Medulla oblongata (tissue), 1 donor: ENCODE measurements around the gene RTL1.

Source experiments
- DNase-seq: peaks from one replicate; pipeline ENCODE4 v3.0.0-alpha.2; 2015; ENCODE audit errors: extremely low spot score

The RTL1 gene

DNA sequence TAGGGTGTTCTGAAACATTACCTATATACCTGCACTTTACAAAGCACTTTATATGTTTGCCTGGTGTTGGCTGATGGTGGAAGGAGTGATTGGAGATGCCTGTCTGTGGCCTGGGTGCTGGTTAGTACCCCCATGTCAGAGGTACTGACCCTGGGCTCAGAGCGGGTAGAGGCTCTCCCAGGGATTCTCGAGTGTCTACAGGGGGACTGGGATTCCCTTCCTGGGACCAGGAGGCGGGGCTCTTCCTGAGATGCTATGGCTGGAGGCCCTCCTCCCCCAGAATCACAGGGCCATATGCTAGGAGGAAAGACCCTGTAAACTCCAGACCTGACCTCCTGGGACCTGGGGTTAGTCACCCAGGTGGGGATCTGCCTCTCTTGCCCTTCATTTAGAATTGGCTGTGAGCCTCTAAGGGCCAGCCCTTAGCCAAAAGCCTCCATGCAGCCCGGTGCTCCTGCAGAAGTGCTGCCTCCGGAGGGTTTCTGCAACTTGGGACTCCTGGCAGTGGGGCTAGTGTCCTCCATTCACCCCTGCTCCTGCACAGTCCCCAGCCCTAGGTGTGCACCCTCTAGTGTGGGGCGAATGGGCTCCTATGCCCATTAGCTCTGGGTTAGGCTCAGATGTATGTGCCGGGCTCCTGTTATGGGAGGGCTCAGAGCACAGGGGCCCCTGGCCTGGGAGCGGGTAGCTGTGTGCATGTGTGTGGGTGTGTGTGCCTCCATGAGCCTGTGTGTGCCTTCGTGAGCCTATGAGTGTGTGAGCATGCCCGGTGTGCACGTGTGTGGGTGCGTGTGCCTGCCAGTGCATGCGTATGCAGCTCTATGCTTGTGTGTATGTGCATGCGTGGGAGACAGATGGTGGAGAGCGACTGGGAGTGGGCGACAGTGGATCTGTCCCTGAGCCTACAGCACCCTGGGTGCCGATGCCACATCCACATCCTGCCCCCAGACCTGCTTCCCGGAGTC is 36.6 kb downstream of the RTL1 start:
- no peak for DNase-seq

DNA sequence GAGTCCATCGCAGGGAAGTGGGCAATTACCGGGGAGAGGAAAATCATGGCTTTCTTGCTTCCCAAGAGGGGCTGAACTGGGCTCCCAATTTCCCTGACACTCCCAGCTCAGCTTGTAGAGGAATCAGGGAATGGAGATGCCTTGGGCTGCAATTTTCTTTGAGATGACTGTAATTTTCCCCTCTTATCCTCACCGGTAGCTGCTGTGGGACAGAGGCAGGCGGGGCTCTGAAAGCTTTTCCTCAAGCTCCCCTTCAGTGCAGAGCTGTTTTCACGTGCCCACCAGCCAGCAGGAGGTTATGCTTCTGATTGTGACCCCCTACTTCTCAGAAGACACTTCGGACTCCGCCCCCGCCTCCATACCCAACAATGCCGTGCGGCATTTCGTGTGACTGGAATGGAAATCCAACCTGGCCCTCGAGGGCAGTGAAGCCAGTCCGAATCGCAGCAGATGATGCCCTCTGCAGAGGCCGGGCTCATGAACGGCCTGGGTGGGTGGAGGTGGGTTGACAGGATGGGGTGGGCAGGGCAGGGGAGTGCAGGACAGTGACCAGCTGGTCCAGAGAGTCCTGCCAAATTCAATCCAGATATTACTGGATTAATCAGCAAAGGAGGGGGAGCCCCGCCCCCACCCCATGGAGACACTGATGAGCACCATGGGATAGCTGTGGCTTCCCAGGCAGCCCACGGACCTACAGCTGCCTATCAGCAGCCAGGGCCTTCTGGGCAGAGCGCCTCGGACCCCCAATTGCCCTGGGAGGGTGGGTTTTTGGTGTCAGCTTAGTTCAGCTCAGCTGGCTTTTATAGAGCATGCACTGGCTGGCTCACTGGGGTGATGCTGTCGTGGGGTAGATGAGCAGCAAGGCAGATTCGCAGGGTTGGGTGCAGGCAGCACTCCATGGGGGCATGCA is 37.6 kb downstream of the RTL1 start:
- no peak for DNase-seq

DNA sequence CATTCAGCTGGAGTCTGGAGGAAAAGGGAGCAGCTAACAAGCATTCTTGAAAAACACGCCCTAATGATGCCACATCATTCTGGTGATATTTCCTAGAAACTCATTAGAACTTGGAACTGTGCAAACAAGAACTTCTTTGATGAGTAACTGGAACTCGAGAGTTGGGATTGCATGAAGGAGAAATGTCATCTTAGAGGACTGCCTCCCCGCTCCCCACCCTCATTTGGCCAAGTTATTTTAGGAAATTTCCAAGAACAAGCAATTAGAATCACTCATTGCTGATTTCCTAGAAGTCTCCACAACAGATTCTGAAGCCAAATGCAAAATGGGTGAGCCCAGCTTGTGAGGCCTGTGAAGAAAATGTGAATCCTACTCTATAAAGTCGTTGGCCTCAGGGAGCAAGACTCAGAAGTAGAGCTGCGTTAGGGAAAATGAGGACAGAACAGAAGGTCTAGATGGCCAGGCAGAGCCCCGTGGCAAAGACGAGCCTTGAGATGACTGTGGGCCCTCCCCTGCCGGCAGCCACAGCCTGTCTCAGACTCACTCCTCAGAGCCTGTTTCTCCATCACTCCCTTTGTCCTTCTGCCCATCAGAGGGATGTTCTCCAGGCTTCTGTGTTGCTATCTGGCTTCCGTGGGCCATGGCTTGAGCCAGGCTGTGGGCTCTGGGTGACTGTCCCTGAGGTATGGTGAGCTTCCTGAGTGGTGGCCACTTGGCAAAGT is 38.4 kb downstream of the RTL1 start:
- DNase-seq = no peak

DNA sequence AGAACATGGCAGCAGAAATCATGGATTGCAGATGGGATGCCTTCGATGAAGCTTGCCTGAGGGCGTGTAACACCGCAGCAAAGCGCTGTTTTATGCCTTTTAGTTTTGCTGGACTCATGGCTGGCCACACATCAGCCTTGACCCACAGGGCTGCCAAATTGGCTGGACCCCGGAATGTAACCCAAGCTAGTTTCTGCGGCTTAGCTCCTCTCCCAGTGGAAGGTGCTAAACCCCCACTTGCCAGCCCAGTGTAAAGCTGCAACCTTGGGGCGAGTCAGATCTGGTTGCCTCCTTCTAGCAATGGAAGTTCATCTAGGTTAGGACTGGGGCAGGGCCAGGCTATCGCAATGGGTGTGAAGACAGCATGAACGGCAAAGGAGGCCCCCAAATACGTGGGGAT is 39.3 kb downstream of the RTL1 start:
- no peak for DNase-seq

DNA sequence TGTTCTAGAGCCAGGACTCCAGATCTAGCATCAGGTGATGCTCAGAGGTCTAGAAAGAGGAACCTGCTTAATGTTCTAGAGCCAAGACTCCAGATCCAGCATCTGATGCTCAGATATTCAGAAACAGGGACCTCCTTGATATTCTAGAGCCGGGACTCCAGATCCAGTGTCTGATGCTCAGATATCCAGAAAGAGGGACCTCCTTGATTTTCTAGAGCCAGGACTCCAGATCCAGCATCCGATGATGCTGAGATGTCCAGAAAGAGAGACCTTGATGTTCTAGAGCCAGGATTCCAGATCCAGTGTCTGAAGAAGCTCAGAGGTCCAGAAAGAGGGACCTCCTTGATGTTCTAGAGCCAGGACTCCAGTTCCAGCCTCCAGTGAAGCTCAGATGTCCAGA is 40.7 kb downstream of the RTL1 start:
- no peak for DNase-seq

DNA sequence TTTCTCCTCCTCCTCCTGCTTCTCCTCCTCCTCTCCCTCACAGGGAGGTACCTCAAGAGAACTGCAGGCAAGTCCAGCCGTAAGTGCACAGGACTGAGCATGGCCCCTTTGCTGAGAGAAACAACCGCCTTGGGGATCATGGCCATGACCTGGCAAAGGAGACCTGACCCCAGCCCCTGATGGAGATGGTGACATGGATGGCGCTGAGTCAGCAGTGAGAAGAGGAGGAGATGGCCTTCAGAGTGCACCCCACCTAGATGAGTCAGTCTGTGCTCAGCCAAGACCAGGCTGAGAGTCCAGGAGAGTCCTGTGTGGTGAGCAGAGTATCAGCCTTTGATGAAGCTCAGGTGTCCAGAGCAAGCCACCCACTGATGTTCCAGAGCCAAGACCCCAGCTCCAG is 41.2 kb downstream of the RTL1 start:
- no peak for DNase-seq

DNA sequence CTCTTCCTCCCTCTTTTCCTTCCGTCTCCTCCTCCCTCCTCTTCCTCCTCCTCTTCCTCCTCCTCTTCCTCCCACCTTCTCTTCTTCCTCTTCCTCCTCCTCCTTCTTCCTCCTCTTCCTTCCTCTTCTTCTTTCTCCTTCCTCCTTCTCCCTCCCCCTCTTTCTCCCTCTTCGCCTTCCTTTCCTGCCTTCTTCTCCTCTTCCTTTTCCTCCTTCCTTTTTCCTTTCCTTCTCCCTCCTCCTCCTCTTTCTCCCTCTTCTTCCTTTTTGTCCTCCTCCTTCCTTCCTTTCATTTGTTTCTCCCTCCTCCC is 41.6 kb downstream of the RTL1 start:
- no peak for DNase-seq

DNA sequence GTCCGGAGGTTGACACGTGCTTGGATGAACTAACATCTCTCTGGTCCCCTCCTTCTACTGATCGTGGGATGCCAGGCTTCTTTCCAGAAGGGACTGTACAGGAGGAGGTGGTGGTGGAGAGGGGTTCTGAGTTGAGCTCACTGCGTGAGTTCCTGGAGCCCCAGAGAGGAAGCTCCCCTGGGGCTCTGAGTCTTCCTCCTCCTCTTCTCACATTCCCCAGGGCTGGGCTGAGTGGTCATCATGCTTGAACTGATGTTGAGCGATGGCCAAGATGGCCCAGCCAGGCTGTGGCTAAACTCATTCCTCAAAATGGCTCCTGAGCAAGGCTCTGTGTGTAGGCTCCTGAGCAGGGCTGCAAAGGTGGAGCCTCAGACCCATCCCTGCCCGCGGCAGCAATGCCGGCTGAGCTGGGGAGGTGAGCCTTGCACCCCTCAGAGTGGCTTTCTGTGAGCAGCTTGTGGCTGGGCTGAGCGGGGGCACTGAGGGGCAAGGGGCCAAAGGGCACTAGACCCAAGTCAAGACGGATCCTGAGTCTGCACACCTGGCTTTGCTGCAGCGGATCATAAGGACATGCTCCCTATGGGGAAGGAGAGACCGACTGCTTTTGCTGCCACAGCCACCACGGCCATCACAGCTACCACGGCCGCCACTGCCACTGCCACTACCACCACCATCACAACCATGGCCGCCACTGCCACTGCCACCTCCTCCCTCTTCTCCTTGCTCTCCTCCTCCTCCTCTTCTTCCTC is 42.2 kb downstream of the RTL1 start:
- DNase-seq = no peak

DNA sequence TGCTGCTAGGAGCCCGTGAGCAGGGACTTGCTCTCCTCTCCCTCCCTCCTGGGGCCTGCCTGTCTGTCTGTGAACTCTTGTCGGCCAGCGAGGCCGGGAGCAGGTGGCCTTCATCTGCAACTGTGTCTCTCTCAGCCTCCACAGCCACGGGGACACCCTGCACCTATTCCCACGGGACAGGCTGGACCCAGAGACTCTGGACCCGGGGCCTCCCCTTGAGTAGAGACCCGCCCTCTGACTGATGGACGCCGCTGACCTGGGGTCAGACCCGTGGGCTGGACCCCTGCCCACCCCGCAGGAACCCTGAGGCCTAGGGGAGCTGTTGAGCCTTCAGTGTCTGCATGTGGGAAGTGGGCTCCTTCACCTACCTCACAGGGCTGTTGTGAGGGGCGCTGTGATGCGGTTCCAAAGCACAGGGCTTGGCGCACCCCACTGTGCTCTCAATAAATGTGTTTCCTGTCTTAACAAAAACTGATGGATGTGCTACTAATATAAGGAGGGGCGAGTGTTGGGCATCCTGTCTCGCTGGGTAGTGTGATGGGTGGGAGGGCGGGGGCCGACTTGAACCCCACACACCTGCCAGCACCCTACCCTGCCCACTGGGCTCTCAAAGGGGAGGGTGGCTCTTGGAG is 42.9 kb downstream of the RTL1 start:
- no peak for DNase-seq

DNA sequence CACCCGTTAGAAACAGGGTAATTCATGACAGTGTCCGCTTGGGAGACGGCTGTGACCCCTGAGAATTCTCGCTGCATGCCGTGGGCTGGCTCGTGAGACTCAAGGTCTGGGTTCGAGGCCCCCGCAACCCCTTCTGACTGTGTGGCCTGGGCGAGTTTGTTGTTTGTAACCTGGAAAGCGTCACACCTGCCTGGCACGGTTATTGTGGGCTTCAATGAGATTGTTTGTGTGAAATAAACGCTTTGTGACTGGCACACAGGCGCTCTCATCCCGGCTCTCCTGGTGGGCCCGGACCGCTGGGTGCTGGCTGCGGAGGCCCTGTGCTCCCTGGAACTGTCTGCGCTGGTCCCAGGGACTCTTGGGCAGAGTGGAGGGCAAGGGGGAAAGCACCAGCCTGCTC is 43.7 kb downstream of the RTL1 start:
- DNase-seq = no peak

DNA sequence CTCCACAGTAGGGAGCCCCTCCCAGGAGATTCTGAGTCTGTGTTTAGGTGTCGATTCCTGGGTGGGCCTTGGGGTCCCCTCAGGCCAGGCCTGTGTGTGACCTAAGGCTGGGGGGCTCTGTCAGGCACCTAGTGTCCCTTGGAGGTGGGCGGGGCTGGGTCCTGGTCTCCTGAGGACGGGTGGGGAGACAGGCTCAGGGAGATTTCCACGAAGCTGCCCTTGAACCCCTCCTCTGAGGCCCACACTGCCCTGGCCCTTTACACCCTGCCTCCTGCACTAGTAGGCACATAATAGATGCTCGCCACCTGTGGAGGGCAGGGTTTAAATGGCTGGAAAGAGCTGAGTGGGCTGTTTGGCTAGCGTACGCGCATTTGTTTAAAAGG is 44.7 kb downstream of the RTL1 start:
- no peak for DNase-seq

DNA sequence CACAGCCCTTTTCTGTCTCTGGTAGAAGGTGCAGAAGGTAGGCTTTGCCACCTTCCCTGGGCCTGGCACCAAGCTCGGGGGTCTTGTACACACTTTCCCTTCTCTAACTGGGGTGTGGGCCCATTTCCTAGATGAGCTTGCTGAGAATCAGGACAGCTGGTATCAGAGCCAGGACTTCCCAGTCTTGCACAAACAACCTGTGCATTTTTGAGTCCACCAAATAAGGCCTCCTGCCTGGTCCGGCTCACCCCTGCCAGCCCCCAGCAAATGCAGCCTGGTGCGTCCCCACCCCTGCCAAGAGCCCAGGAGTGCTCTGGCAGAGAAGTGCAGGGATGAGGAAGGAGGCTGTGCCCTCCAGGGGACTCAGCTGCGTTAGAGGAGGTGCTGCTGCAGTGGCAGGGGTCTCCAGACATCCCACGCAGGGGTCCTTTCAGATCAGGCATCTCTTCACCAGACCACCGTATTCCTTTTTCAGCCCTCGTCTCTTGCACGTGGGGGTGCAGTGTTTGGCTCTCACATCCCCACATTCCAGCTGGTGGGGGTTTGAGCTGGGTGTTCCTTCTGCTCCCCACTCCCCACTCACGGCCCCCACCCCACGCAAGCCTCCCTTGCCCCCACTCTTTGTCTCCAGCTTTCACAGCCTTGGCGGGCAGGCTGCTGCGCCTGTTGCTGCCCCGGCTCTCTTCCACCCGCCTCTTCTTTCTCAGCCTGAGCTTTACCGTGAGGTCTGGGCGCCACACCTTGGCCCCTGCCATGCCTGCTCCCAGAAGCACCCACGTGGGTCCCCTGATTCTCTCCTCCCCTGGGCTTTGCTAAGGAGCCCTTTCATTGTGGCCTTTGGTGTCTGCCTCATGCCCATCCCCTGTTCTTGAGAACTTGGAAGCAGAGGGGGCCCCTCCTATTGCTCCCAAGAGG is 45.3 kb downstream of the RTL1 start:
- no peak for DNase-seq

DNA sequence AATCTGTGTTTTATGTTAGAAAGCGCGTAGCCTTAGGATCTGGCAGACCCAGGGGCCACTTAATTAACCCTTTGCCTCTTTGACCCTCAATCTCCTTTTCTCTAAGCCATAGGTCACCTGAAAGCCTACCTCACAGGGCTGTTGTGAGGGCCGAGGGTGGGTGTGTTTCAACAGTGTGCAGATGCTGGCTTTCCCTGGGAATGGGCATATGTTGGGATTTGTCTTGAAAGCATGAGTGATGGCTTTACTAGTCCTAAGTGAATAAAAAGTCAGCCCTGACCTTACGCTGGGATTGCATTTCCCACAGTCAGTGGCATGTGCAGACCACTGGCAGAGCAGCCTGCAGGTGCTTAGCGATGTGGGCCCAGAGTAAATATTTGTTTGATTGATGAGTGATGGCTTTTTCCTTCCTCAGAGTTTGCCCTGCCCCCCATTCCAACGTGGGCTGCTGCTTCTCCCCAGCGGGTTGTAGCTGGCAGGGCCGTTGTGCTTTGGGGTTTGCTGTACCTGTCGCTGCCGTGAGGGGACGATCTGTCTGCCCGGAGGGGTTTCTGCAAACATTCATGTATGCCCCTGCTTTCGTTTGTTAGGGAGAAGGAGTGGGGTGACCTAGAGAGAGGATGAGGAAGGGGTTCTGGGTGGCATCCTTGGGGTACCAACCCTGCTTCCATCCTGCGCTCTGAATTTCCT is 46.1 kb downstream of the RTL1 start:
- DNase-seq = no peak

DNA sequence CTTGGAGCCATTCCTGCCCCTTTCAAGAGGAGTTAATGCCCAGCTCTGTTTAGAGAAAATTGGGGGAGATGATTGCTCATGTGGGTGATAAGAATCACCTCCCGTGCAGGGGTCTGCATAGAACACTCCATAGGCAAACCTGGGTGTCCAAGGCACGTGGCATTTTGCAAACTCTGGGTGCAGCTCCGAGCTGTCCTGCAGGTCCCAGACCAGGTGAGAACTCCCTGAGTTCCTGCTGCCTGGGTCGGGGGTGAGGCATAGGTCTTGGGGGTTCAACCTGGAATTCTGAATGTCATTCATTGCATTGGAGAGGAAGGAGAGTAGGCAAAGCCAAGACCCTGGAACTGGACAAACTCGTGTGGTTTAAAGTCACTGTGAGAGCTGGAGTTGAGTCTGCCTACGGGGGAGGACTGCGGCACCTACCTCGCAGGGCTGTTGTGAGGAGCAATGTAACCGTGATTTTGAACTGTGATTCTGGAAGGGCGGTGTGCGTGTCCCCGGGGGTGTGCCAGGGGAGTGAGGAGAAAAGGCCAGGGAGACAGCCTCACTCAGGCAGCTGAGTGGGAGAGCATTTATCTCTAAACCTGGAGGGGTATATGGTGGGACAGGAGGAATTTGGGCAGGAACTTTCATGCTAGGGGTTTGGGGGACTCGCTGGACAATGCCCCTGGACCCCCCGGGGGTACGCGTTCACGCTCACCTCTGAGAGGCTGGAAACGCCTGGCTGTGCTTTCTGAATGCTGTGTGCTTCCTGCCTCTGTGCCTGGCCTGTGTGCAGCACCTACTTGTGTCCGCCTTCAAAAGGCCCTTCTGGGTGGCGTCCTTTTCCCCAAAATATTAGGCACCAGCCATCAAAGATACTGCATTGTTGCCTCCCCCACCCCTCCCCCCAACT is 47.2 kb downstream of the RTL1 start:
- DNase-seq = no peak

DNA sequence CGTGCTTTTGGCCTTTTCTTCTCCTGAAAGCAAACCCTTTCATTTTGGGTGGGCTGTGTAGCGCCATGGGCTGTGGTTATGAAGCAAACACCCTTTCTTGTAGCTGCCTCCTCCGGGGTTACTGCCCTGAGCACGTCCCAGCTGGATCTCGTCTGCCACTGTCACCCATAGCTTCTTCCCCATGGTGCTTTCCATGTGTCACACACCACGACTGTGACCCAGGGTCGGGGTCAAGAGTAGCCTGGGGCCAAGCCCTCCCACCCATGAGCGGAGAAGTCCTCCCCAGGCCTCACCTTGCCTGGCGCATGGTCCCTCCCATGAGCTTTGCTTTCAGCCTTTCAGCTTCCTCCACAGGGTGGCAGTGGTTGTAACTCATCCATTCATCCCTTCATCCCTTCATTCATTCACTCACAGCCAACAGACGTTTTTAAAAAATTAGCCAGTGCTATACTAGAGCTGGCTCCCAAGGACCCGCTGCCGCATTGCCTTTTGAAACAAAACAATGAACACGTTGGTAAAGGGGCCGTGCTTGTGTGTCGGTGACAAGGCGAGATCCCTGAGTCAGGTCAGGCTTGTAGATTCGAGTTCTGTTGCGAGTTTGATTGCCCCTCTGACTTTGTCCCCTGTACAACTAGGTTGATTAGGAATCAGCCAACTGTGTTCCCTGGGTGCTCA is 48.1 kb downstream of the RTL1 start:
- DNase-seq = no peak

DNA sequence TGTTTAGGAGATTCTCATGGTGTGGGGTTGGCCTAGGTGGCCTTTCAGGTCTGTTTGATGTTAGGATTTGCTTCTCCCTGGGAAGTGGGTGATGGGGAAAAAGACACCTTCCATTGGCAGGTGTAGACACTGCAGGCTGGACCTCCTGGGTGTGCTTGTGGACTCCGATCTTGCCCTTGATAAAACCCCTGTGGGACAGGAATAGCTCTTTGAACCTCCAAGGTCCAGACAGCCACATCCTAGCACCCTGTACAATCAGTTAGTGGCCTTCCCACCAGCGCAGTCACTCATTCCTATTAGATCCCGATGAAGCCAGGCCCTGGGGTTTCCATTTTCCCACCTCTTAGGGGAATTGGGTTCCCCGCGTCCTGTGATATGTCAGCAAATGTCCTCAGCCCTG is 49.1 kb downstream of the RTL1 start:
- DNase-seq = no peak

DNA sequence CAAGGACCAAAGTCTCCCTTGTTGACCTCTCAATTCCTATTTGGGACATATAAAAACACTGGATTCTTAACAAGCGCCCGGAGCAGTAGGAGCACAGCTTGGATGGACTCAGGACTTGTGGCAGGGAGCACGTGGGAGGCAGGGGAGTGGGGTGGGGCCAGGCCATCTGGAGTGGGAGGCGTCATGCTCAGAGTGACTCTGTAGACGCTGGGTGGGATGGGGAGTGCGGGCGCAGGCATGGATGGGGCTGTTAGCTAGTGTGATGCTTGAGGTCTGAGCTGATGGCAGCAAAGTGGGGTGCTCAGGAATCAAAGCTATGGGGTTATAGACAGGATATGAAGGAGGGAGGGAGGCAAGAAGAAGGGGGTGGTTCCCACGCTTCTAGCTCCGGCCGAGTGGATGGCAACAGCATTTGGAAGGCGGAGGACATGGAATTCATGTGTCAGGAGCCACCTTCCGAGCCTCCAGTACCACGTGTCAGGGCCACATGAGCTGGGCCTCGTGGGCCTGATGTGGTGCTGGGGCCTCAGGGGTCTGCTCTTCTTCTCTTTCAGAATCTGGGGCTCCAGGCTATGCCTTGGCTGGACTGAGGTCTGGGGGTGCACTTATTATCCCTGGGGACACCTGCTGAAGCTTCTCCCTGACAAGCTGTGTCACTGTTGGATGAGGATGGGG is 51.4 kb downstream of the RTL1 start:
- DNase-seq = no peak
